H1 (cell line): Measurements from ENCODE around the gene HS1BP3. TPM values are rescaled to one million over a fixed set of nuclear protein-coding genes. Genes with fewer than 3 reads are reported as not detected.
A peak's percentile ranks its signal among the peaks of the same experiment; 100 is the strongest.

Source experiments
- CTCF ChIA-PET: fragments of 300-600 bp; sonication (Branson Sonifier 250); formaldehyde crosslinking; loops from one replicate; lab custom pipeline; 2021; ENCODE audit not compliant: partially characterized antibody; lab: Charles Lee
- POLR2A ChIA-PET: fragments of 300-600 bp; sonication (Branson Sonifier 250); formaldehyde crosslinking; loops from one replicate; lab custom pipeline; 2021; ENCODE audit warnings: inconsistent platforms; ENCODE audit not compliant: partially characterized antibody; lab: Charles Lee
- DNase-seq, 2 experiments: peaks; one replicate each; pipeline versions ENCODE4 v3.0.0 to v3.0.0-alpha.2; 2010 to 2022; ENCODE audit warnings: low spot score in 2 of 2, low read depth in 1 of 2, mixed read lengths in 1 of 2
- FAIRE-seq: peaks from 2 replicates; lab custom pipeline; 2011; peaks lifted over from hg19 to GRCh38; lab: Jason Lieb, UNC
- H2AFZ ChIP-seq: 2 replicates; pipeline ENCODE4 v1.8.1; 2012; ENCODE audit warnings: low read length, inconsistent platforms
- H2AK5ac ChIP-seq: 2 replicates; pipeline ENCODE4 v1.6.1; 2013; ENCODE audit warnings: low read depth, low read length
- H2BK120ac ChIP-seq: replicated peaks from 2 replicates; pipeline ENCODE3; 2013; ENCODE audit warnings: low read depth, low read length, inconsistent platforms
- H2BK12ac ChIP-seq: 2 replicates; pipeline ENCODE4 v1.6.1; 2013; ENCODE audit warnings: low read depth, low read length
- H2BK15ac ChIP-seq: 2 replicates; pipeline ENCODE4 v1.6.1; 2013; ENCODE audit warnings: low read length
- H2BK20ac ChIP-seq: 2 replicates; pipeline ENCODE4 v1.6.1; 2013; ENCODE audit warnings: low read length
- H2BK5ac ChIP-seq: 2 replicates; pipeline ENCODE4 v1.6.1; 2013; ENCODE audit warnings: low read depth, low read length
- H3K14ac ChIP-seq: 2 replicates; pipeline ENCODE4 v1.6.1; 2013; ENCODE audit warnings: inconsistent platforms; ENCODE audit not compliant: insufficient read length
- H3K18ac ChIP-seq: 2 replicates; pipeline ENCODE4 v1.6.1; 2013; ENCODE audit warnings: low read length; ENCODE audit errors: extremely low read depth
- H3K23ac ChIP-seq: 2 replicates; pipeline ENCODE4 v1.6.1; 2013; ENCODE audit warnings: inconsistent platforms; ENCODE audit not compliant: insufficient read length
- H3K23me2 ChIP-seq: 2 replicates; pipeline ENCODE4 v1.6.1; 2013; ENCODE audit warnings: low read depth, low read length
- H3K27ac ChIP-seq: 2 replicates; pipeline ENCODE4 v1.6.1; 2011; ENCODE audit warnings: low read depth, low read length, inconsistent platforms
- H3K27me3 ChIP-seq, 4 experiments: replicated peaks in 1 of 4; 1 replicate in 1 of 4; 2 replicates in 3 of 4; pipeline versions ENCODE4 v1.6.1 to v1.8.1; 2011 to 2013; ENCODE audit warnings: low read length in 3 of 4, mild to moderate bottlenecking in 3 of 4, inconsistent platforms in 2 of 4, mixed read lengths in 2 of 4, moderate library complexity in 1 of 4; ENCODE audit not compliant: control insufficient read depth in 3 of 4, insufficient read depth in 3 of 4; ENCODE audit errors: extremely low read depth in 1 of 4
- H3K36me3 ChIP-seq, 4 experiments: 2 replicates each; pipeline versions ENCODE4 v1.6.1 to v1.8.1; 2011 to 2013; ENCODE audit warnings: mild to moderate bottlenecking in 4 of 4, low read length in 3 of 4, moderate library complexity in 2 of 4, control low read depth in 1 of 4, inconsistent platforms in 1 of 4; ENCODE audit not compliant: insufficient read depth in 4 of 4, control insufficient read depth in 2 of 4
- H3K4ac ChIP-seq: replicated peaks from 2 replicates; pipeline ENCODE3; 2013; ENCODE audit warnings: low read length, low read depth, mixed read lengths, inconsistent platforms; ENCODE audit not compliant: insufficient read length
- H3K4me1 ChIP-seq, 4 experiments: replicated peaks in 1 of 4; 1 replicate in 1 of 4; 2 replicates in 3 of 4; pipeline versions ENCODE4 v1.6.1 to v1.8.1; 2011 to 2013; ENCODE audit warnings: low read length in 3 of 4, inconsistent platforms in 2 of 4, mixed read lengths in 1 of 4; ENCODE audit not compliant: insufficient read depth in 4 of 4, control insufficient read depth in 3 of 4
- H3K4me2 ChIP-seq, 2 experiments: 2 replicates each; pipeline versions ENCODE4 v1.6.1 to v1.8.1; 2011 to 2013; ENCODE audit warnings: low read depth in 2 of 2, low read length in 2 of 2, control low read depth in 1 of 2, inconsistent platforms in 1 of 2, mild to moderate bottlenecking in 1 of 2; ENCODE audit not compliant: insufficient read depth in 1 of 2
- H3K4me3 ChIP-seq, 4 experiments: fragments of 200-600, 300-600 bp in 1 of 4; sonication (generic), shearing (Covaris generic), sonication (Bioruptor Twin) in 1 of 4; 2 replicates each; pipeline versions ENCODE4 v1.5.1 to v1.8.1; 2011 to 2016; ENCODE audit warnings: low read length in 4 of 4, low read depth in 3 of 4, control low read depth in 2 of 4, inconsistent platforms in 2 of 4, mild to moderate bottlenecking in 2 of 4, mixed read lengths in 1 of 4, moderate library complexity in 1 of 4; ENCODE audit not compliant: insufficient read depth in 2 of 4; ENCODE audit errors: extremely low read depth in 1 of 4
- H3K56ac ChIP-seq: replicated peaks from 2 replicates; pipeline ENCODE3; 2013; ENCODE audit warnings: low read depth, mild to moderate bottlenecking, mixed read lengths, low read length, inconsistent platforms; ENCODE audit not compliant: insufficient read length
- H3K79me1 ChIP-seq: 2 replicates; pipeline ENCODE4 v1.6.1; 2013; ENCODE audit warnings: low read depth, low read length, control low read depth
- H3K79me2 ChIP-seq, 2 experiments: 2 replicates each; pipeline versions ENCODE4 v1.6.1 to v1.8.1; 2012 to 2013; ENCODE audit warnings: low read length in 2 of 2, mild to moderate bottlenecking in 2 of 2, inconsistent platforms in 1 of 2; ENCODE audit not compliant: insufficient read depth in 2 of 2, control insufficient read depth in 1 of 2
- H3K9ac ChIP-seq, 4 experiments: replicated peaks in 1 of 4; 1 replicate in 1 of 4; 2 replicates in 3 of 4; pipeline versions ENCODE4 v1.6.1 to v1.8.1; 2011 to 2013; ENCODE audit warnings: low read depth in 3 of 4, low read length in 3 of 4, control low read depth in 2 of 4, mild to moderate bottlenecking in 2 of 4, moderate library complexity in 2 of 4, inconsistent platforms in 1 of 4; ENCODE audit errors: extremely low read depth in 1 of 4
- H3K9me3 ChIP-seq, 2 experiments: 2 replicates each; pipeline versions ENCODE4 v1.6.1 to v1.8.1; 2012 to 2013; ENCODE audit warnings: mild to moderate bottlenecking in 2 of 2, moderate library complexity in 2 of 2, control low read depth in 1 of 2, inconsistent platforms in 1 of 2, low read depth in 1 of 2, low read length in 1 of 2, mixed read lengths in 1 of 2; ENCODE audit not compliant: insufficient read depth in 2 of 2
- H4K20me1 ChIP-seq, 2 experiments: replicated peaks in 1 of 2; 2 replicates each; pipeline versions ENCODE3 to v1.8.1; 2011 to 2013; ENCODE audit warnings: inconsistent platforms in 2 of 2, low read length in 2 of 2, mild to moderate bottlenecking in 1 of 2; ENCODE audit not compliant: insufficient read depth in 2 of 2, control insufficient read depth in 1 of 2
- H4K5ac ChIP-seq: 2 replicates; pipeline ENCODE4 v1.6.1; 2013; ENCODE audit warnings: low read length, low read depth, mixed read lengths, inconsistent platforms; ENCODE audit not compliant: insufficient read length
- H4K8ac ChIP-seq: 2 replicates; pipeline ENCODE4 v1.8.0; 2013; ENCODE audit warnings: mild to moderate bottlenecking, moderate library complexity, low read length, inconsistent platforms; ENCODE audit not compliant: insufficient read depth; ENCODE audit errors: extremely low read depth
- H4K91ac ChIP-seq: replicated peaks from 2 replicates; pipeline ENCODE3; 2013; ENCODE audit warnings: low read length, mixed read lengths, inconsistent platforms; ENCODE audit not compliant: insufficient read length
- KDM1A ChIP-seq: fragments of 200-600, 300-600 bp; sonication (generic); IDR thresholded peaks from 2 replicates; pipeline ENCODE4 v1.7.1; 2016; ENCODE audit warnings: mild to moderate bottlenecking, low read length, borderline replicate concordance
- NRF1 ChIP-seq: IDR thresholded peaks from 2 replicates; pipeline ENCODE4 v1.6.1; 2011; ENCODE audit warnings: mild to moderate bottlenecking, low read depth, low read length, improper control_type of control experiment
- POLR2A ChIP-seq, 2 experiments: IDR thresholded peaks; 1 replicate in 1 of 2; 2 replicates in 1 of 2; pipeline ENCODE4 v1.6.1; 2011; ENCODE audit warnings: low read depth in 2 of 2, low read length in 2 of 2, mild to moderate bottlenecking in 2 of 2; ENCODE audit errors: control extremely low read depth in 1 of 2
- SIRT6 ChIP-seq: IDR thresholded peaks from one replicate; pipeline ENCODE4 v1.7.1; 2012; ENCODE audit warnings: low read length, inconsistent platforms
- SIX5 ChIP-seq: IDR thresholded peaks from 2 replicates; pipeline ENCODE4 v1.6.1; 2011; ENCODE audit warnings: mild to moderate bottlenecking, low read depth, low read length
- WGBS, 2 experiments: shearing (Covaris generic) in 1 of 2; methylation state at CpG; one replicate each; pipeline versions ENCODE4 v1.1.6 to v1.1.7; 2013 to 2015; ENCODE audit warnings: low lambda C conversion rate in 2 of 2, mixed read lengths in 2 of 2, inconsistent platforms in 1 of 2, low coverage in 1 of 2, missing lambda C conversion rate in 1 of 2; ENCODE audit not compliant: insufficient replicate concordance in 2 of 2, insufficient coverage in 1 of 2, insufficient read length in 1 of 2; ENCODE audit errors: extremely low coverage in 1 of 2, missing lambda C conversion rate in 1 of 2; 5-methylcytosine and 5-hydroxymethylcytosine counted together
- polyA plus RNA-seq, 7 experiments: library from polyadenylated mRNA; depleted of rRNA in 3 of 7; stranded (reverse) in 5 of 7; unstranded in 2 of 7; fragments of >200 nt in 5 of 7; fragments of 200-250 nt in 2 of 7; gene quantifications; 1 replicate in 5 of 7; 2 replicates in 1 of 7; 4 replicates in 1 of 7; pipeline versions ENCODE4 v1.2.1 to v1.2.3, GENCODE V29; 2011 to 2013; ENCODE audit warnings: missing spikeins in 2 of 7, mixed read lengths in 2 of 7
- total RNA-seq: library from RNA; stranded (reverse); fragmentation: NEBNext Ultra II Directional; extraction: Animal tissue kit (Norgen Biotek cat#: 25700); gene quantifications from 2 replicates; pipeline ENCODE4 v1.2.1, GENCODE V29; 2021
- TF ChIP-seq, protein P1 (sequence below): IDR thresholded peaks from 2 replicates; pipeline ENCODE4 v1.6.1; 2012; ENCODE audit warnings: inconsistent platforms
- TF ChIP-seq, protein P2 (sequence below), 3 experiments: IDR thresholded peaks; 1 replicate in 2 of 3; 2 replicates in 1 of 3; pipeline versions ENCODE4 v1.5.1 to v1.6.1; 2011; ENCODE audit warnings: low read length in 3 of 3, mild to moderate bottlenecking in 3 of 3, inconsistent platforms in 2 of 3, low read depth in 1 of 3, moderate library complexity in 1 of 3; ENCODE audit not compliant: insufficient read depth in 1 of 3; ENCODE audit errors: control extremely low read depth in 1 of 3
- TF ChIP-seq, protein P3 (sequence below): IDR thresholded peaks from 2 replicates; pipeline ENCODE4 v1.6.1; 2012; ENCODE audit warnings: inconsistent platforms
- TF ChIP-seq, protein P4 (sequence below): IDR thresholded peaks from 2 replicates; pipeline ENCODE4 v1.6.1; 2011; ENCODE audit warnings: low read depth, mild to moderate bottlenecking, low read length; ENCODE audit not compliant: insufficient read depth

The HS1BP3 gene
- total and polyA plus RNA-seq, 2 of the 8 experiments (the other 6 are each of a cell fraction or from before 2014, with no cell fraction given) = 11.1 to 11.3 TPM

DNA sequence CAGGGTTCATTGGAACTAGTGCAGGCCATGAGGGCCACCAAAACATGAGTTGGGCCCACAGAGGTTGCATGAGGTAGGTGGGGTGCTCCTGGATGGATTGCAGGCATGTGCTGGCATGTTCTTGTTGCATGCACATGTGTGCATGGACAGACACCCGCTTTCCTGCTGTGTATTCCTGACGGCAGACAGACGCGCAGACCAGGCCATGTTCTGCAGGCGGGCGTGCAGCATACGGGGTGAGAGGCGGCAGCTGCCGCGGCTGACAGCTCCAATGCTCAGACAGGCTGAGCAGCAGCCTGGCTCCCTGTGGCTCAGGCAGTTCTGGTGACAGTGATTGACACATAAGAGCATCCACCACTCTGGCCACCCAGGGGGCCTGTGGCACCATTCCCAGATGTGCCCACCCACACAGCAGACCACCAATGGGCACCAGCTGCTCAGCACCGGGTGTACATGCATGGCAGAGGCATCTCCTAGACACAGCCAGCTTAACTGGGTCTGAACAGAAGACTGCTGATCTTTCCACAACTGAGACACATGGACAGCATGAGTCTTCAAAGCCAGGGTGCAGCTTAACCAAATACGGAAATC lies 21.2 kb downstream of the HS1BP3 start:
- CTCF ChIA-PET = interaction anchor here (1.0 to 17.7 kb wide), 8 partner anchors 11 to 187 kb away, joined by 3 to 367 read pairs (median 6); partner anchors contain the start of gene RHOB

More for the DNA sequence above, 21.2 kb downstream of the HS1BP3 start:
- Histone ChIP-seq H2AK5ac (no peak overlapping the region), H3K14ac (no peak overlapping the region), H3K4me3 (no peak overlapping the region), H3K27me3 (no peaks in the 10 kb centered on the region), H4K8ac (no peak overlapping the region), H4K5ac (no peak overlapping the region), H3K23ac (no peak overlapping the region), H3K9ac (no peak overlapping the region), H2BK20ac (0 out of 2 replicates have a peak overlapping the region, but pooled peaks have one; percentile 48), H2BK5ac (no peak overlapping the region), H2BK120ac (no peak overlapping the region), H4K20me1 (no peaks in the 10 kb centered on the region), H3K79me2 (no peaks in the 10 kb centered on the region), H3K4me1 (peaks cover 0 to 8% (median 3%) of the 10 kb centered on the region in 4 experiments; a peak in 4 of 7 replicates), H3K18ac (no peak overlapping the region), H3K9me3 (no peaks in the 10 kb centered on the region), H3K23me2 (no peaks in the 10 kb centered on the region), H4K91ac (no peak overlapping the region), H3K4me2 (no peak overlapping the region), H3K56ac (no peak overlapping the region), H3K27ac (no peak overlapping the region), H2BK12ac (no peak overlapping the region), H3K36me3 (no peaks in the 10 kb centered on the region), H3K4ac (no peak overlapping the region), H2BK15ac (no peak overlapping the region), H2AFZ (no peak overlapping the region), H3K79me1 (peaks cover 3% of the 10 kb centered on the region)
- TF ChIP-seq, protein P1, sequence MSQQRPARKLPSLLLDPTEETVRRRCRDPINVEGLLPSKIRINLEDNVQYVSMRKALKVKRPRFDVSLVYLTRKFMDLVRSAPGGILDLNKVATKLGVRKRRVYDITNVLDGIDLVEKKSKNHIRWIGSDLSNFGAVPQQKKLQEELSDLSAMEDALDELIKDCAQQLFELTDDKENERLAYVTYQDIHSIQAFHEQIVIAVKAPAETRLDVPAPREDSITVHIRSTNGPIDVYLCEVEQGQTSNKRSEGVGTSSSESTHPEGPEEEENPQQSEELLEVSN = no peak
- TF ChIP-seq NRF1 (no peak), SIX5 (no peak), SIRT6 (no peak), KDM1A (no peak), POLR2A (IDR thresholded peaks at IDR 0.05; ENCODE audit: control extremely low read depth in 1 of 2, low read depth in 2 of 2, low read length in 2 of 2) (no peak)
- TF ChIP-seq, protein P2, sequence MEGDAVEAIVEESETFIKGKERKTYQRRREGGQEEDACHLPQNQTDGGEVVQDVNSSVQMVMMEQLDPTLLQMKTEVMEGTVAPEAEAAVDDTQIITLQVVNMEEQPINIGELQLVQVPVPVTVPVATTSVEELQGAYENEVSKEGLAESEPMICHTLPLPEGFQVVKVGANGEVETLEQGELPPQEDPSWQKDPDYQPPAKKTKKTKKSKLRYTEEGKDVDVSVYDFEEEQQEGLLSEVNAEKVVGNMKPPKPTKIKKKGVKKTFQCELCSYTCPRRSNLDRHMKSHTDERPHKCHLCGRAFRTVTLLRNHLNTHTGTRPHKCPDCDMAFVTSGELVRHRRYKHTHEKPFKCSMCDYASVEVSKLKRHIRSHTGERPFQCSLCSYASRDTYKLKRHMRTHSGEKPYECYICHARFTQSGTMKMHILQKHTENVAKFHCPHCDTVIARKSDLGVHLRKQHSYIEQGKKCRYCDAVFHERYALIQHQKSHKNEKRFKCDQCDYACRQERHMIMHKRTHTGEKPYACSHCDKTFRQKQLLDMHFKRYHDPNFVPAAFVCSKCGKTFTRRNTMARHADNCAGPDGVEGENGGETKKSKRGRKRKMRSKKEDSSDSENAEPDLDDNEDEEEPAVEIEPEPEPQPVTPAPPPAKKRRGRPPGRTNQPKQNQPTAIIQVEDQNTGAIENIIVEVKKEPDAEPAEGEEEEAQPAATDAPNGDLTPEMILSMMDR (IDR thresholded peaks at IDR 0.05; ENCODE audit: control extremely low read depth in 1 of 3, insufficient read depth in 1 of 3, low read depth in 1 of 3, low read length in 3 of 3) = no peak
- TF ChIP-seq, protein P3, sequence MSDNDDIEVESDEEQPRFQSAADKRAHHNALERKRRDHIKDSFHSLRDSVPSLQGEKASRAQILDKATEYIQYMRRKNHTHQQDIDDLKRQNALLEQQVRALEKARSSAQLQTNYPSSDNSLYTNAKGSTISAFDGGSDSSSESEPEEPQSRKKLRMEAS = no peak
- TF ChIP-seq, protein P4, sequence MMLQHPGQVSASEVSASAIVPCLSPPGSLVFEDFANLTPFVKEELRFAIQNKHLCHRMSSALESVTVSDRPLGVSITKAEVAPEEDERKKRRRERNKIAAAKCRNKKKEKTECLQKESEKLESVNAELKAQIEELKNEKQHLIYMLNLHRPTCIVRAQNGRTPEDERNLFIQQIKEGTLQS = no peak
- FAIRE-seq (no peak), DNase-seq (no peak)
- POLR2A ChIA-PET = interaction anchor here (1.0 to 3.0 kb wide), 2 partner anchors 8 to 183 kb away, joined by 3 to 13 read pairs; partner anchors contain the start of gene RHOB
- WGBS, 2 experiments = 83% methylated on average over 12 of the region's 12 CpGs; no CpG with 5 or more reads in 1 of the 2 experiments
